Ovary (tissue), 3 donors: ENCODE results near the gene RPUSD4.

Experiments used
- CTCF ChIP-seq, 3 donors: fragments of 450-650 bp in 2 of 3; fragments of 200-600 bp in 1 of 3; IDR thresholded peaks; one replicate each; pipeline versions ENCODE4 v1.5.1 to v1.8.0; 2016 to 2022; ENCODE audit warnings: antibody characterized with exemption in 3 of 3, mild to moderate bottlenecking in 1 of 3
- POLR2A ChIP-seq: fragments of 450-650 bp; IDR thresholded peaks from one replicate; pipeline ENCODE4 v1.6.1; 2017; ENCODE audit warnings: antibody characterized with exemption, mild to moderate bottlenecking, moderate library complexity
- donor health status: DM: no; HTN: no; CAD: no.

DNA sequence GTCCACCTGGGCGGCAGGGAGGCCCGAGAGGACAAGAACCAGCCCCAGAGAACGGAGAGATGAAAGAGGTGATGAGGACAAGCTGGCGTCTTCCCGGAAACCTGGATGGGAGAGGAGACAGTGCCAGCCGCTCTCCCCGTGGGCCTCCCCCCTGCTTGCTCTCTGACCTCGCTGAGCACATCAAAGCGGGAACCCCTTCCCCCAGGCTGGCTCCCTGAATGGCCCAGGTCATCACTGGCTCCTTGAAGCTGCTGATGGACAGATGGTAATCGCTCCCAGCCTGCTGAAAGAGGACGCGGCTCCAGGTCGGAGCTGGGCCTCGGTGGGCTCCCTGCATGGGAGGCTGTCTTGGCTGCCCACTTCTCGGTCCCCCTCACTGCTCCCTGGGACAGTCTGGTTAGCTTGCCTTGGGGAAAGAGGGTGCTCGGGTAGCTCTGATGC, 18.4 kb downstream of the RPUSD4 start:
- TF ChIP-seq POLR2A: no peak
- no peak for TF ChIP-seq CTCF (IDR thresholded peaks at IDR 0.05)
